Stimulated activated CD8-positive, alpha-beta memory T cell treated with anti-CD3 and anti-CD28 coated beads, Interleukin-7, amount 100 ng/mL, for 1 hour (primary cell): ENCODE results near the gene FAM222B.
"Not testable (repeated sequence)": the region's sequence is repeated elsewhere in the genome, so short reads cannot be mapped to it uniquely, and the experiment has no call there.

Experiments
- DNase-seq, 2 donors: peaks; one replicate each; pipeline ENCODE4 v3.0.0-alpha.2; 2020; ENCODE audit warnings: low read depth in 2 of 2

The FAM222B gene

GRCh38 chr17:28842282-28843012 lies at the start of gene FAM222B:
FAM222B (minus strand) TSS chr17:28842790; CDS start chr17:28766667, 76,123 bp downstream.
- DNase-seq, result peak; percentile 67

- no peak for DNase-seq
These were observed 49.4 kb upstream of the FAM222B start for GRCh38 chr17:28892024-28892423.

- DNase-seq, result no peak
These were observed 48.6 kb upstream of the FAM222B start for GRCh38 chr17:28891201-28891600.

GRCh38 chr17:28889996-28890395 lies 47.4 kb upstream of the FAM222B start:
- no peak for DNase-seq

- no peak for DNase-seq
These were observed 46.2 kb upstream of the FAM222B start for GRCh38 chr17:28888832-28889231.

- DNase-seq, result no peak
These were observed 45.4 kb upstream of the FAM222B start for GRCh38 chr17:28887871-28888471.

- no peak for DNase-seq
These were observed 43.4 kb upstream of the FAM222B start for GRCh38 chr17:28885951-28886350.

- no peak for DNase-seq
These were observed 42.8 kb upstream of the FAM222B start for GRCh38 chr17:28885363-28885762.

GRCh38 chr17:28883967-28884702 lies 41.5 kb upstream of the FAM222B start:
- no peak for DNase-seq

- no peak for DNase-seq
These were observed 39.7 kb upstream of the FAM222B start for GRCh38 chr17:28882154-28882895.

GRCh38 chr17:28881533-28882056 lies 39.0 kb upstream of the FAM222B start:
- no peak for DNase-seq

- no peak for DNase-seq
These were observed 38.0 kb upstream of the FAM222B start for GRCh38 chr17:28880572-28880945.

GRCh38 chr17:28879886-28880571 lies 37.4 kb upstream of the FAM222B start:
- no peak for DNase-seq

- DNase-seq, result no peak
These were observed 36.4 kb upstream of the FAM222B start for GRCh38 chr17:28878981-28879380.

GRCh38 chr17:28878158-28878910 lies 35.7 kb upstream of the FAM222B start:
- DNase-seq, result no peak

GRCh38 chr17:28877150-28877711 lies 34.6 kb upstream of the FAM222B start:
- DNase-seq, result not testable (repeated sequence)

- no peak for DNase-seq
These were observed 33.4 kb upstream of the FAM222B start for GRCh38 chr17:28875848-28876550.

- no peak for DNase-seq
These were observed 32.2 kb upstream of the FAM222B start for GRCh38 chr17:28874750-28875149.

GRCh38 chr17:28873839-28874238 lies 31.2 kb upstream of the FAM222B start:
- no peak for DNase-seq
